H1 (cell line): ENCODE measurements around the gene TMEM41A. TPM values are rescaled to one million over a fixed set of nuclear protein-coding genes. Genes with fewer than 3 reads are reported as not detected.

Experiments
- ASH2L ChIP-seq: fragments of 200-600, 300-600 bp; sonication (generic); IDR thresholded peaks from one replicate; pipeline ENCODE4 v1.7.1; 2017; ENCODE audit warnings: low read length
- CHD7 ChIP-seq: fragments of 300-600 bp; sonication (generic); IDR thresholded peaks from 2 replicates; pipeline ENCODE4 v1.7.1; 2012; ENCODE audit warnings: low read length, moderate library complexity, mild to moderate bottlenecking, inconsistent platforms; ENCODE audit not compliant: insufficient replicate concordance
- CREB1 ChIP-seq: IDR thresholded peaks from 2 replicates; pipeline ENCODE4 v1.6.1; 2012; ENCODE audit warnings: inconsistent platforms
- E2F6 ChIP-seq: IDR thresholded peaks from 2 replicates; pipeline ENCODE4 v1.6.1; 2012; ENCODE audit warnings: inconsistent platforms
- EP300 ChIP-seq, 2 experiments: IDR thresholded peaks; 1 replicate in 1 of 2; 2 replicates in 1 of 2; pipeline ENCODE4 v1.6.1; 2011 to 2012; ENCODE audit warnings: low read depth in 2 of 2, low read length in 2 of 2, mild to moderate bottlenecking in 2 of 2, borderline replicate concordance in 1 of 2, inconsistent platforms in 1 of 2, moderate library complexity in 1 of 2
- FOSL1 ChIP-seq: IDR thresholded peaks from 2 replicates; pipeline ENCODE4 v1.6.1; 2011; ENCODE audit warnings: mild to moderate bottlenecking, low read depth, low read length, moderate library complexity; ENCODE audit not compliant: insufficient read depth
- NRF1 ChIP-seq: IDR thresholded peaks from 2 replicates; pipeline ENCODE4 v1.6.1; 2011; ENCODE audit warnings: mild to moderate bottlenecking, low read depth, low read length, improper control_type of control experiment
- polyA plus RNA-seq, 7 experiments: library from polyadenylated mRNA; depleted of rRNA in 3 of 7; stranded (reverse) in 5 of 7; unstranded in 2 of 7; fragments of >200 nt in 5 of 7; fragments of 200-250 nt in 2 of 7; gene quantifications; 1 replicate in 5 of 7; 2 replicates in 1 of 7; 4 replicates in 1 of 7; pipeline versions ENCODE4 v1.2.1 to v1.2.3, GENCODE V29; 2011 to 2013; ENCODE audit warnings: missing spikeins in 2 of 7, mixed read lengths in 2 of 7
- total RNA-seq: library from RNA; stranded (reverse); fragmentation: NEBNext Ultra II Directional; extraction: Animal tissue kit (Norgen Biotek cat#: 25700); gene quantifications from 2 replicates; pipeline ENCODE4 v1.2.1, GENCODE V29; 2021

The TMEM41A gene
- total and polyA plus RNA-seq, 2 of the 8 experiments (the other 6 are each of a cell fraction or from before 2014, with no cell fraction given), result 14.1 to 17.5 TPM

DNA sequence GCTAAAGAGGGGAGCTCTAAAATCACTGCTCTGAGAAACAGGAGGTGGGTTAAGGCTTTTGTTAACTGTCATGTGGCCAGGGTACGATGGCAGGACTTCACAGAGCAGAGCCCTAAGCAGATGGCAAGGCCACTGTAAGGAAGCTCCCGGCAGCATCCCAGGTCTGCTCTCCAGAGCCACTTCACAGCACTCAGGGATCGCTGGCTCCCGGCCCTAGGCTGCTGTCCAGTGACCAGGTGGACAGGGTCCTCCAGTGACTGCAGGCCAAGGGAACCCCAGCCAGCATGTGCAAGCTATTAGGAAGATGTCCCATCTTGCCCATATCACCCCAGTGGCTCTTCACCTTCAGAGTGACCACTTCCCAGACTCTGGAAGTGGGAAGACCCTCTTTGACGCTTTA is 10.4 kb downstream of the TMEM41A start (continued):
- TF ChIP-seq CHD7 (no peak), ASH2L (no peak), FOSL1 (no peak), EP300 (IDR thresholded peaks at IDR 0.05; ENCODE audit: borderline replicate concordance in 1 of 2, low read depth in 2 of 2, low read length in 2 of 2) (no peak), CREB1 (no peak), NRF1 (no peak), E2F6 (no peak)
